HEK293 (cell line): ENCODE data around the gene NOL3.

Experiments
- MZF1 ChIP-seq: fragments of 450-650 bp; formaldehyde crosslinking; IDR thresholded peaks from 2 replicates; pipeline ENCODE4 v1.5.1; 2017; ENCODE audit warnings: missing biosample characterization, missing genetic modification characterization, borderline replicate concordance
- YY1 ChIP-seq: fragments of 450-650 bp; formaldehyde crosslinking; IDR thresholded peaks from 2 replicates; pipeline ENCODE4 v1.5.1; 2018; ENCODE audit warnings: missing biosample characterization, missing genetic modification characterization
- ZNF280D ChIP-seq: fragments of 450-650 bp; formaldehyde crosslinking; IDR thresholded peaks from 2 replicates; pipeline ENCODE4 v1.5.1; 2016; ENCODE audit warnings: missing biosample characterization, missing genetic modification characterization

DNA sequence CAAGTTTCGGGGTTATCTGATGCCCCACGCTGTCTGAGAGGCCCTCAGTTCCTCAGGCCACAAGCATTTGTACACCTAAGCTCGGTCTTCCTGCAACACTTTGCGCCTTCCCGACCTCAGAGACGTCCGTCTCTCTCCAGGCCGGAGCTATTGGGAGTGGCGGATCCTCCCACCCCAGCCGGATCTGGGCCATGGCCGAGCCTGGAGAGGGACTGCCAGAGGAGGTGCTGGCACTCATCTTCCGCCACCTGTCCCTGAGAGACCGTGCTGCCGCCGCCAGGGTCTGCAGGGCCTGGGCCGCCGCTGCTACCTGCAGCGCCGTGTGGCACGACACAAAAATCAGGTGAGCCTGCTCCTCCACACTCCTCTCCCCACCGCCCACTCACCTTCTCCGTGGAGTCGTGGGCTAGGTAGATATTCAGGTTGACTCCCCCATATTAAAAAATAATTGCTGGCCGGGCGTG is 8.7 kb upstream of the NOL3 start:
- TF ChIP-seq ZNF280D (tag by site-specific recombination) (no peak), MZF1 (tag by site-specific recombination) (no peak), YY1 (tag by site-specific recombination) (no peak)
